ENCODE data around the gene MCHR2. TPM values are rescaled to one million over a fixed set of nuclear protein-coding genes. Genes with fewer than 3 reads are reported as not detected.
A peak's percentile ranks its signal among the peaks of the same experiment; 100 is the strongest.
"Not testable (repeated sequence)": the region's sequence is repeated elsewhere in the genome, so short reads cannot be mapped to it uniquely, and the experiment has no call there.

MCHR2 gene, protein sequence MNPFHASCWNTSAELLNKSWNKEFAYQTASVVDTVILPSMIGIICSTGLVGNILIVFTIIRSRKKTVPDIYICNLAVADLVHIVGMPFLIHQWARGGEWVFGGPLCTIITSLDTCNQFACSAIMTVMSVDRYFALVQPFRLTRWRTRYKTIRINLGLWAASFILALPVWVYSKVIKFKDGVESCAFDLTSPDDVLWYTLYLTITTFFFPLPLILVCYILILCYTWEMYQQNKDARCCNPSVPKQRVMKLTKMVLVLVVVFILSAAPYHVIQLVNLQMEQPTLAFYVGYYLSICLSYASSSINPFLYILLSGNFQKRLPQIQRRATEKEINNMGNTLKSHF
- not detected in 2 replicates for total RNA-seq (2014; rRNA removed; shearing (Covaris generic); ENCODE audit: low replicate concordance)

DNA sequence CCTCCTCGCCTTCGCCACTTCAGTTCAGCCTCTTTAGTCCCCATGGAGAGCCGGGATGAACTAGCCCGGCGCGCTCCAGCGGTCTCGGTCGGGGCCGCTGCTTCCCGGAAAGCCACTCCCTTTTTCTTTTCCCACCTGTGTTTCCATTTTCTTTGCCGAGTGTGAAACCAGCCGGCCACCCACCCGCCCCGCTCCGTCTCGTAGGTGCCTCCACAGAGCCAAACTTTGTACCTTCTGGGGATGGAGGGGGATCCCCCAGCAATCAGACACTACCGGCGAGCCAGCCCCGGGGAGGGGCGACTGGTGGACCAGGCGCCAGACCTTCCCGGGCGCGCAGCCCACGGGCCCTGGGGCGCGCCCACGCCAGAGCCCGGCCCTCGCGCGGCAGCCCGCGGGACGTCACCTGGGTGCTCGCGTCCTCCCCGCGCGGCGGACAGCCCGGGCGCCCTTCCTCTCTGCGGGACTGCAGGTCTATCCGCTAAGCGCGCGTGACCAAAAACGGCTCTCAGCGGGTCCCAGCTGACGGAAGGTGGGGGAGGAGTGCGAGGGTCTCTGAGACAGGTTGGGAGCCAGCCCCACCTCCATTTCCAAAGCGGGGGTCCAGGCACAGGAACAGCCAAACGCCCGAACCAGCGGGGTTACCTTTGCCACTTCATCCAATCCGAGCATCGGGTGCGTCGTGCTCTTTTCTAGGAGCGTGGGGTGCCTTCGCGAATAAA is at the start of gene MCHR2:
Gene MCHR2 (minus strand): TSS at position 691 of the 719 bp plus-strand sequence. CDS start 38,076 bp downstream, outside the sequence.
- DNase-seq (ENCODE audit: low read depth) = no peak
- in situ Hi-C loops (cut with HindIII; ENCODE audit: low pct_unique_long_range_greater_than_20kb, low sequenced_read_pairs) = no loop called here

DNA sequence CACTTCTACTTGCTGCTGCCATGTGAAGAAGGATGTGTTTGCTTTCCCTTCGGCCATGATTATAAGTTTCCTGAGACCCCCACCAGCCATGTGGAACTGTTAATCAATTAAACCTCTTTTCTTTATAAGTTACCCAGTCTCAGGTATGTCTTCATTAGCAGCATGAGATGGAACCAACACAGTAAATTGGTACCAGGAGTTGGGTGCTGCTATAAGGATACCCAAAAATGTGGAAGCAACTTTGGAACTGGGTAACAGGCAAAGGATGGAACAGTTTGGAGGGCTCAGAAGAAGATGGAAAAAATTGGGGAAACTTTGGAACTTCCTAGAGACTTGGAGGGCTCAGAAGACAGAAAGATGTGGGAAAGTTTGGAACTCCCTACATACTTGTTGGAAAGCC is 44.5 kb upstream of the MCHR2 start:
- DNase-seq (ENCODE audit: low read depth); in situ Hi-C loops (cut with HindIII; ENCODE audit: low pct_unique_long_range_greater_than_20kb, low sequenced_read_pairs): not testable (repeated sequence)

DNA sequence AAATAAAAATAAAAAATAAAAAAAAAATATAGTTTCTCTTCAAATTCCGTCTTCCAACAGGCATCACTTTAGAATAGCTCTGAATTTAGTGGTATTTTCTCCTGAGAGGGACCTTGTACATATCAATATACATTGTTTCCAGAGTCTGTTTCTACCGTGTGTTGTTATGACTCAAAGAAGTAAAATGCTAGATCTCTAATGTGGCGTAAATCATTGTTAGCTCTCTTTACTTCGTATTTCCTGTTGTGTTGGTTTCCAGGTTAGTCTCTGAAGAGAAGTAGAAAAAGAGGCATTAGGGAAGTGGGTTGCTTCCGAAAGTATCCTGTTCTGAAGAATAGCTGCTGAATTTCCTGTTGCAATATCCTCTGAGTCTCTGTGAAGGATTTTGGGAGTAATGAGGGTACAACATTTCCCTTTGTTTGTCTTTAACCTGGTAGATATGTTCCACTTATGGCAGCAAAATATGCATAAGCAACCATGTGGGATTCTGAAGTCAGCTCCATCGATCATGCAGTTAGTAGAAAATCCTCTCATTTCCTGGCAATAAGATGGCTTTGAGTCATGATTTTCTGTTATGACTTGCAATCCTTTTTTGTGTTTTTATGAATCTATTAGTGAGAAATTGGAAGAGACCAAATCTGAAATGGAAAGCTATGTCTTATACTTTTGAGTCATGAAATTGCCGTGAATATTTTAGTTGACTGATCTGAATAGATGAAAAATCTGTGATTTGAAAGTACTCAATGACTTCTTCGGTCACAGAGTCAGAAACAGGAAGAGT is 42.0 kb upstream of the MCHR2 start:
- peak; percentile 2 for DNase-seq (ENCODE audit: low read depth)

DNA sequence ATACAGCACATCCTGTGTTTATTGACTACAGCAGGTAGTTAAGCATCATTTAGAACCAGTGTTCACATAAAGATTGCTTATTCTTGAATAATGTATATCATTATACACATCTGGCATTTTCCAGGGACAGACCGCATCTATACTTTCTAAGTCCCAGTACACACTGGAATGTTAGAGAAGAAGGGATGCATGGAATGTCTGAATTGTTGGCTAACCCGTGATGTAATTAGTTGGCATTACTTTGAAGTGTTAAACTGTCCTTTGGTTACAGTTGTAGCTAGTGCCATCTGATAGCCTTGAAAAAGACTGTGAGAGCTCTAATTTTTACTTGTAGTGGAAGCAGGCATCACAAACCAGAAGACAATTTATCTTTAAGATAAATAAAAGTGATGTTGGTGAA is 29.8 kb upstream of the MCHR2 start:
- no peak for DNase-seq (ENCODE audit: low read depth)
- in situ Hi-C loops (cut with HindIII; ENCODE audit: low pct_unique_long_range_greater_than_20kb, low sequenced_read_pairs) = no loop called here

More for the DNA sequence above, 42.0 kb upstream of the MCHR2 start:
- in situ Hi-C loops (cut with HindIII; ENCODE audit: low pct_unique_long_range_greater_than_20kb, low sequenced_read_pairs) = no loop called here

DNA sequence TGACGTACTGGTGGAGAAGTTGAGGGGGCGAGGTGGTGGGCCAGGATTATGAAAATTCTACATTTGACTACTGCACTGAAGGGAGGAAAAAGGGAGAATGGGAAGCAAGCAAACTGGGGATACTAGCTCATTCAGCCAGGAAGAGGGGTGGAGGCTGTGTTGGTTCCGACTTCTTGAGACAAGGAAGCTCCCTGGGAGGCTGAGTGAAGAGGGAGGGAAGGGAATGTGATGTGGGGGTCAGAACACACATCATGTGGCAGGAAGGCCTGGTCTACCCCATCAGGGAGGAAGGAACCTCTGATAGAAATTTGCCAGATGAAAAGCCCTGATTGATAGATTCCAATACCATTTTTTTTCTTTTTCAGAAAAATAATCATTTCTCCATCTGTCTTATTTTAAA is 28.8 kb upstream of the MCHR2 start:
- no peak for DNase-seq (ENCODE audit: low read depth)
- in situ Hi-C loops (cut with HindIII; ENCODE audit: low pct_unique_long_range_greater_than_20kb, low sequenced_read_pairs) = no loop called here

DNA sequence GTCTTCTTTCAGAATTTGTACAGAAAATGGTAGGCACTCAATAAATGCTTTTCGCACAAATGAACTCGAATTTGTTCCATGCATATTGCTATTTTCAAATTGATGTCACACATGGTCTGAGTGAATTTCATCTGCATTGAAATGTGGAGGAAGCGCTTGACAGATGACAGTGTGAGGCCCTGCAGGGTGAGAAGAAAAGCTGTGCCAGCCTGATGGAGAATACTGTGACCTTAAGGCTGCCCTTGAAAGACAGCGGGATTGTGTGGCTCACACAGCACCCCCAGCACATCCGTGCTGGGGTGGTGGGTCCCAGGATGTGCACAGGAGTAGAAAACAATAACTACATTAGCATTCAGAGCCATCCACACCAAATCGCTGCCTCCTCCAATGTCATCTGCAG is 14.8 kb upstream of the MCHR2 start:
- in situ Hi-C loops (cut with HindIII; ENCODE audit: low pct_unique_long_range_greater_than_20kb, low sequenced_read_pairs) = no loop called here
- DNase-seq (ENCODE audit: low read depth) = no peak

DNA sequence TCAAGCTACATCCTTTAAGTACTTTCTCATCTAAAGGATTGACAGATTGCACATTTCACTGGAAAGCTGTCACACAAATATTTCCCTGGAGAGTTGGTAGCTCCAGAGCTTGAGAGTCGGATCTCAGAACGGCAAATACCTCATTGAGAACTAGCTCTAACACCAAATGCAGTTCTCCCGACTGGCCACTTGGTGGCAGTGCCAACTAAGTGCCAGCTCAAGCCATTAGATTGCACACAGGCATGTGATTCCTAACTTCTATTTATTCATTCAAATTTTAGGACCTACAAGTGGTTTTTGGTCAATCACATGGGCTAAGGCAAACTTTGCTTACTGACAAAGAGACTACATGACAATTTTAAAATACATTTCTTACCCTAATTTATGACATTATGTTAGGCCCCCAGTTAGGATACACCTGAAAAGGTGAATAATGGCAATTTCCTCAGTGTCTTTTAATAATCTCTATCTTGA is 7.9 kb upstream of the MCHR2 start:
- DNase-seq (ENCODE audit: low read depth) = peak; percentile 25
- in situ Hi-C loops (cut with HindIII; ENCODE audit: low pct_unique_long_range_greater_than_20kb, low sequenced_read_pairs) = no loop called here

DNA sequence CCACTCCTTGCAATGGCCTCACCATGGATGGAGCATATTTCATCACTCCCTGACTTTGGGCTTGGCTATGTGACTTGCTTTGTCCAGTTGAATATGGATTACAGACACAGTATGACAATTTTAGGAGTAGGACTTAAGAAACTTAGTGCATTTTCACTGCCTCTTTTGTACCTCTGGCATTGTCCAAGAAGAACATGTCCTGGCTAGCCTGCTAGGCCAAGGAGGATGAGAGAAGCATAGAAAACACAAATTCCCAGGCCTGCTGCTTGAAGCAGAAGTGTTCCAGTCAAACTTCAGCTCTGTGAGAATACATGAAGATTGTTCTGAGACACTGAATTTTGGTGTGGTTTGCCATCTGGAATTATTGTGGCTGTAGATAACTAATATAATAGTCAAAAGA is 3.1 kb upstream of the MCHR2 start:
- no peak for DNase-seq (ENCODE audit: low read depth)
- in situ Hi-C loops (cut with HindIII; ENCODE audit: low pct_unique_long_range_greater_than_20kb, low sequenced_read_pairs) = no loop called here

DNA sequence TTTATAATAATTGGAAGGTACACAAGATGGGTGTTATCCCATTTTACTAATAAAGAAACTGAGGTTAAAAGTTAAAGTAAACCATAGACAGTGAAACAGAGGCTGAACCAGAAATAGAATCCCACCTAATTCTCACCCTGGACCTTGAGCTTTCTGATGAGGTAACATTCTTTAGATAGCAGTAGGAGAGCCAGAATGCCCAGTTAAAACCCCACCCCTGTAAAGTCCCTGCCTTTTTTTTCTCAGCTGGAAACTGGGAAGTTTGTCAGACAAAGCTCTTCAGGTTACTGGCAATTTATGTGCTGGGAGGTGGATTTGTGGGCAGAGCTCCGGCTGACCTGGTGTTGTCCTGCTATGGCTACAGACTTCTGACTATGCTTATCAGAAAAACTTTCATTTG is 1.9 kb upstream of the MCHR2 start:
- no peak for DNase-seq (ENCODE audit: low read depth)
- in situ Hi-C loops (cut with HindIII; ENCODE audit: low pct_unique_long_range_greater_than_20kb, low sequenced_read_pairs) = no loop called here

DNA sequence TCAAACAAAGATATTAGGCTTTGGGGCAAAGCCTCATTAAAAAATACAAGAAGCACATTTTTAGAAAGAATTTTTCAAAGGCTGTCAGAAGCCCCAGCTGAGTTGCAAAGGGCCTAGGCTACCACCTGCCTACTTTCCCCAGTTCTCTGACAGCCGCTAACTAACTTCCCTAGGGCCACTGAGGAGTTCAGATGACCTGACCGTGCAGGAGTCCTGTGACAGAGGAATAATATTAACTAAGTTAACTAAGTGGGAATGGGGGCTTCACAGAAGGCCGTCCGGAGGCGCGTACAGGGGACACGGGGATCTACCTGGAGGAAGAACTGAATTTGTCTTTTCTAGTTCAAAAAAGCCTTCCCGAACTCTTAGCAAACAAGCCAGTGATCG is 884 bp downstream of the MCHR2 start:
- in situ Hi-C loops (cut with HindIII; ENCODE audit: low pct_unique_long_range_greater_than_20kb, low sequenced_read_pairs) = no loop called here
- no peak for DNase-seq (ENCODE audit: low read depth)

DNA sequence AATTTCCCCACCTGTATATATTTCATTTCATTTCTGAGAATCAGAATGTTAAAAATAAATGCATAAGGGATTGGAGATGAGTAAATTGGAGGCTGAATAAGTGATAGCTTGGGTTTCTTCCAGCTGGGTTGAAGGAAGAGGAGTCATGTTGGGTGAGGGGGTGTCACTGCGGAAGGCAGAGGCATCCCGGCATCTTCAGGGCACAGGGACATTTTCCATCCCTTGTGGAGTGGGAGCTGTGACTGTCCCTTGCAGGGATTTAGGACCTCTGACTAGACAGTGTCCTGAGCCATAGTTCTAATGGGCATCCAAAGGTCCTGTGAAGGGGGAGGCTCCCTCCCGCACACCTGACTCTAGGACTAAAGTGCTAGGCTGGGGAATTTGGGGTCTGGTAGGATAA is 2.1 kb downstream of the MCHR2 start:
- in situ Hi-C loops (cut with HindIII; ENCODE audit: low pct_unique_long_range_greater_than_20kb, low sequenced_read_pairs) = no loop called here
- no peak for DNase-seq (ENCODE audit: low read depth)

DNA sequence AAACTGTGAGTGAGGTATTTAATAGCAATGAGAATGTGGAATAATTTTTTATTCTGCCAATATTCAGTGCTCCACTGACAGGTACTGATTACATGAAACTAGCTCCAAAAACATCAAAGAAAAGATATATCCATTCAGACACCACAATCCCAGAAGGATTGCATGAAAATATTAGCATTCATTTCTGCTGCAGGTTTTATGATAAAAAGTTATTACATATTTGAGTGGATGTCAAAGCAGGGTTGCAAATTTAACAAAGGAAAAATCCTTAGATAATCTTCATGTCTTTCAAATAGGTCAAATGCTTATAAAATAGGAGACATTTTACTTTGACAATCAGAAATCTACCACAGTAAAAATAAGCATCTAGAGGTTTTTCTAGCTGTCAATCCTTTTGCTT is 13.3 kb downstream of the MCHR2 start:
- DNase-seq (ENCODE audit: low read depth) = no peak
- in situ Hi-C loops (cut with HindIII; ENCODE audit: low pct_unique_long_range_greater_than_20kb, low sequenced_read_pairs) = no loop called here

DNA sequence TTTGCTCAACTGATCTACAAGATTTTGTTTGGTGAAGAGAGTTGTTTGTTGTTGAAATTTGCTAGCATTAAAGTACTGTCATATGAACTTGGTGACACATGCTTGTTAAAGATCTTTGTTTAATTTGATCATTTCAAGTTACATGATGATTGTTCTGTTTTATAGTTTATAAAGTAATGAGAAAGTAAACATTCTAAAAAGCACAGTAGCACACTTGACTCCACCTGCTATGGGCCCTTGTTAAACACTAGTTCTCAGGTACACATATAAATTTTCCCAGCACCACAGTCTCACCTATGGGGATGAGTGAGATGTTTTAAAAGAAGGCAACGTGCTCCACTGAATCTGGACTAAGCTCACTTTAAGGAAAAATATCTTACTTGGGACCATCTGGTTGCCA is 14.1 kb downstream of the MCHR2 start:
- no peak for DNase-seq (ENCODE audit: low read depth)
- in situ Hi-C loops (cut with HindIII; ENCODE audit: low pct_unique_long_range_greater_than_20kb, low sequenced_read_pairs) = no loop called here

DNA sequence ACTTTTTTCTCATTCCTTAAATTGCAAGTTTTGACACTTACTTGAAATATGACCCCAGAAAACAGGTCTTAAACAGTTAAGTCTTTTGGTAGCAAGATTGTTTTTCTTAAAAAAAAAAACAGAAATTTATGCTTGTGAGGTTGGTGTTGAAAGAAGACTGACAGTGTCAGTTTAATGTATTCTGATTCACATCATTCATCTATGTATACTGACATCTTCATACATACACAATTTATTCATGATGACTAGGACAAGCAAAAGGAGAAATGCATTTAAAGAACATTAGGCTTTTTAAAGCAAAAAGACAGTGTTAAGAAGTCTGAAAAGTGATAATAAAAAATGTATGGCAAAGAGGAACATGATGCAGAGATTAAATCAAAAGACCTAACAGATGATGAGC is 27.0 kb downstream of the MCHR2 start:
- DNase-seq (ENCODE audit: low read depth) = no peak
- in situ Hi-C loops (cut with HindIII; ENCODE audit: low pct_unique_long_range_greater_than_20kb, low sequenced_read_pairs) = no loop called here

DNA sequence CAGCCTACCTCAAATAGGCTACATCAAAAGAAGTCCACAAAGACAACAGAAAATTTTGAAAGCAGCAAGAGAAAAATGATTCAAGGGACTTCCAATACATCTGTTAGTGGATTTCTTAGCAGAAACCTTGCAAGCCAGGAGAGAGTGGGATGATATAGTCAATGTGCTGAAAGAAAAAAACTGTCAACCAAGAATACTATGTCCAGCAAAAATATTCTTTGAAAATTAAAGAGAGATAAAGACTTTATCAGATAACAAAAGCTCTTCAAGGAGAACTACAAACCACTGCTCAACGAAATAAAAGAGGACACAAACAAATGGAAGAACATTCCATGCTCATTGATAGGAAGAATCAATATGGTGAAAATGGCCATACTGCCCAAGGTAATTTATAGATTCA is 34.0 kb downstream of the MCHR2 start:
- in situ Hi-C loops (cut with HindIII; ENCODE audit: low pct_unique_long_range_greater_than_20kb, low sequenced_read_pairs) = no loop called here
- DNase-seq (ENCODE audit: low read depth) = no peak

DNA sequence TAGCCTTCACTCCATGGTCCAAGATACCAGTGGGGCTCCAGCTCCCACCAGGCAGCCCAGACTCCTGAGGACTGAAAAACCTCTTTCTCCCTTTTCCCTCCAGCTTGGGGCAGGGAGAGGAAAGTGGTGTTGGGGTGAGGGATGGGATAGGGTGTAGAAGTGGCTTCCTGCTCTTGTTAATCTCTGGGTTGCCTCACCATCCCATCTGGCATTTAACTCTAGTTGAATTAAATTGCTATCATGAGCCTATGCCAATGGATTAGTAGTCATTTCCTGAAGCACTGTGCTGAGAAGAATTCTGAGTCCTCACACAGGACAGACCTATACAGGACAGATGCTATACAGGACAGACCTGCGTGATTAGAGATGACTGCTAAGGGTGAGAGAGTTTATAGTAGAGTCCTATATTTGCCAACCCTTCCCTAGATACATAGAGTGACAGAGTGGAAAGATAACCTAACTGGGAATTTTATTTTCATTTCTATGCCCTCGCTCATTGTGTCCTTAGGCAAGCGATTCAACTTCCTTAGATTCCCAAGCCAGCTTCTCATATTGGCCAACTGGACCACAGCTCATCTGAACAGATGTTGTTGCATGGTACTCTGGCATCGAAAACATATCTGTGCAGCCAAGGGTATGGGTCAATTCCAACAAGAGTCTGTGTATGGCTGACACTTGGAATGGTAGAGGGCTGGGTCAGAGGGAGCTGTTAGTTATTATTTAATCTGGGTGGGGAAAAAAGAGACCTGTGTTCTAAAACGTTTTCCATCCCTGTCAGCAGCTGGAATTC is 42.8 kb downstream of the MCHR2 start:
- DNase-seq (ENCODE audit: low read depth) = no peak

DNA sequence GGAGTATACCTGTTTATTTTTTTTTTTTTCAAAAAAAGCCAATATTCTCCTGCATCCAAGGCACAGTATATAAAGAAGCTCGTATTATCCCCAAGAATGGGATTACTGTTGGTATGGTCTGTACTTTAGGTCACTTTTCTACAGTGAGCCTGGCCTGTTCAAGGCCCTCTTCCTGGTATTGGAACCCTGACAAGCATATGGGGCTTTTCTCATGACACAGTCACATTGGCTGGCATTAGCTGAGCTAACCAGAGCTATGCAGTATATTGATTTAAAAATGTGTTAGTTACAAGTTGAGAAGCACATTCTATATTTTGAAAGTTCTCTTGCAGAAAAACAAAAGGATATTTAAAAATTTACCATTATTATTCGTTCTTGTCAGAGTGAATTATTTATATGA is 48.0 kb downstream of the MCHR2 start:
- DNase-seq (ENCODE audit: low read depth) = no peak
- in situ Hi-C loops (cut with HindIII; ENCODE audit: low pct_unique_long_range_greater_than_20kb, low sequenced_read_pairs) = no loop called here

More for the DNA sequence above, 42.8 kb downstream of the MCHR2 start:
- in situ Hi-C loops (cut with HindIII; ENCODE audit: low pct_unique_long_range_greater_than_20kb, low sequenced_read_pairs) = no loop called here

DNA sequence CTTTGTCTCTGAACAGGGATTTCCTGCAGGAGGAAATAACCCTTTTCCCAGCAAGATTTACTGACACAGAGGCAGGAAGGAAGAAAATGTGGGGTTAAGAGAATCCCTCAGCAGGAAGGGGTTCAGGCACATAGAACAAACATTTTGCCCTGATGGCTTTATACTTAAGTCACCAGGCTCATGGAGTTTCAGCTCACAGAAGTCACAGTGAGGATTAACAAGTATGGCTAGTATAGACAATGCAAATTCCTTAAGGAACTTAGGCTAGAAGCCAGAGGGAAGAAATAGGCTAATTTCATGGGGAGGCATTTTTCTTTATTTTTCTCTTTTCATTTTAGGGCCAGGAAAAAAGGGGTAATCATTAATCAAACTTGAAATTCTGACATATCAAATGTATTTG is 50.2 kb downstream of the MCHR2 start:
- DNase-seq (ENCODE audit: low read depth) = no peak
- in situ Hi-C loops (cut with HindIII; ENCODE audit: low pct_unique_long_range_greater_than_20kb, low sequenced_read_pairs) = no loop called here
